CD14-positive monocyte (primary cell): Measurements from ENCODE around the gene KIF26B. TPM values are rescaled to one million over a fixed set of nuclear protein-coding genes. Genes with fewer than 3 reads are reported as not detected.

Source experiments
- DNase-seq, 3 donors: peaks; one replicate each; pipeline ENCODE4 v3.0.0-alpha.2; 2011 to 2022
- H2AFZ ChIP-seq: 2 replicates; pipeline ENCODE4 v1.6.0; 2012; ENCODE audit warnings: mild to moderate bottlenecking, low read depth, low read length, inconsistent platforms; ENCODE audit not compliant: insufficient read depth, poor library complexity, severe bottlenecking
- H3K27ac ChIP-seq, 2 donors: 1 replicate in 1 of 2; 2 replicates in 1 of 2; pipeline ENCODE4 v1.5.1; 2012 to 2013; ENCODE audit warnings: low read length in 2 of 2, control low read depth in 1 of 2, inconsistent platforms in 1 of 2, low read depth in 1 of 2, mild to moderate bottlenecking in 1 of 2
- H3K27me3 ChIP-seq, 2 donors: one replicate each; pipeline versions ENCODE4 v1.6.0 to v1.6.1; 2011 to 2013; ENCODE audit warnings: low read length in 2 of 2; ENCODE audit not compliant: control insufficient read depth in 2 of 2, insufficient read depth in 2 of 2
- H3K36me3 ChIP-seq, 2 donors: replicated peaks in 1 of 2; 1 replicate in 1 of 2; 2 replicates in 1 of 2; pipeline versions ENCODE4 v1.5.1 to v1.6.1; 2012 to 2013; ENCODE audit warnings: low read length in 2 of 2, control low read depth in 1 of 2, inconsistent platforms in 1 of 2, mild to moderate bottlenecking in 1 of 2; ENCODE audit not compliant: insufficient read depth in 2 of 2, control insufficient read depth in 1 of 2
- H3K4me1 ChIP-seq, 2 donors: 1 replicate in 1 of 2; 2 replicates in 1 of 2; pipeline versions ENCODE4 v1.5.1 to v1.6.1; 2012 to 2013; ENCODE audit warnings: low read length in 2 of 2, control low read depth in 1 of 2, inconsistent platforms in 1 of 2, mild to moderate bottlenecking in 1 of 2, moderate library complexity in 1 of 2; ENCODE audit not compliant: insufficient read depth in 2 of 2, control insufficient read depth in 1 of 2
- H3K4me2 ChIP-seq: replicated peaks from 2 replicates; pipeline ENCODE3; 2012; ENCODE audit warnings: low read length, moderate library complexity, mild to moderate bottlenecking; ENCODE audit not compliant: poor library complexity, severe bottlenecking; ENCODE audit errors: extremely low read depth
- H3K4me3 ChIP-seq, 3 experiments: fragments of 200-600 bp in 1 of 3; sonication (generic) in 1 of 3; replicated peaks in 1 of 3; 1 replicate in 2 of 3; 2 replicates in 1 of 3; pipeline ENCODE4 v1.5.1; 2011 to 2013; ENCODE audit warnings: low read length in 3 of 3, mild to moderate bottlenecking in 3 of 3, control low read depth in 2 of 3, low read depth in 2 of 3, inconsistent platforms in 1 of 3, moderate library complexity in 1 of 3
- H3K79me2 ChIP-seq: 2 replicates; pipeline ENCODE4 v1.6.0; 2012; ENCODE audit warnings: mild to moderate bottlenecking, control low read depth, inconsistent platforms, low read length, moderate library complexity; ENCODE audit not compliant: insufficient read depth
- H3K9ac ChIP-seq: 2 replicates; pipeline ENCODE4 v1.6.0; 2017; ENCODE audit warnings: low read length, mild to moderate bottlenecking; ENCODE audit not compliant: insufficient read depth, poor library complexity, severe bottlenecking
- H3K9me3 ChIP-seq, 2 donors: replicated peaks in 1 of 2; 1 replicate in 1 of 2; 2 replicates in 1 of 2; pipeline versions ENCODE4 v1.5.1 to v1.6.1; 2012 to 2013; ENCODE audit warnings: low read length in 2 of 2, control low read depth in 1 of 2; ENCODE audit not compliant: control insufficient read depth in 1 of 2, insufficient read depth in 1 of 2
- H4K20me1 ChIP-seq: 2 replicates; pipeline ENCODE4 v1.6.0; 2012; ENCODE audit warnings: mild to moderate bottlenecking, low read length, control low read depth, moderate library complexity; ENCODE audit not compliant: insufficient read depth
- H3K27ac Mint-ChIP-seq, 7 donors: one replicate each; pipeline ENCODE4 v1.8.0; 2020; ENCODE audit warnings: mild to moderate bottlenecking in 7 of 7, mixed read lengths in 7 of 7, moderate library complexity in 6 of 7, inconsistent platforms in 2 of 7
- H3K27me3 Mint-ChIP-seq, 3 donors: one replicate each; pipeline ENCODE4 v1.8.0; 2021 to 2022; ENCODE audit warnings: low read depth in 3 of 3, mild to moderate bottlenecking in 3 of 3, mixed read lengths in 3 of 3, moderate library complexity in 3 of 3, inconsistent platforms in 1 of 3
- H3K36me3 Mint-ChIP-seq, 2 donors: one replicate each; pipeline ENCODE4 v1.8.0; 2020; ENCODE audit warnings: mixed read lengths in 2 of 2, inconsistent platforms in 1 of 2, mild to moderate bottlenecking in 1 of 2
- H3K4me1 Mint-ChIP-seq: one replicate; pipeline ENCODE4 v1.8.0; 2020; ENCODE audit warnings: mild to moderate bottlenecking, mixed read lengths
- H3K4me3 Mint-ChIP-seq, 2 donors: one replicate each; pipeline ENCODE4 v1.8.0; 2020; ENCODE audit warnings: mild to moderate bottlenecking in 2 of 2, mixed read lengths in 2 of 2, moderate library complexity in 1 of 2
- H3K9me3 Mint-ChIP-seq, 7 donors: one replicate each; pipeline ENCODE4 v1.8.0; 2020 to 2022; ENCODE audit warnings: mixed read lengths in 7 of 7, mild to moderate bottlenecking in 6 of 7, moderate library complexity in 6 of 7, inconsistent platforms in 2 of 7
- WGBS: methylation state at CpG from one replicate; pipeline ENCODE4 v1.1.5; 2013; ENCODE audit warnings: missing lambda C conversion rate; ENCODE audit not compliant: insufficient coverage; 5-methylcytosine and 5-hydroxymethylcytosine counted together
- intact Hi-C, 2 donors: fragments of 100-400 bp; cut with micrococcal nuclease; formaldehyde crosslinking; loops; one replicate each; pipeline versions ENCODE4 v1.15.0 to v1.15.1; 2023
- polyA plus RNA-seq, 3 donors: library from polyadenylated mRNA; depleted of rRNA in 1 of 3; unstranded in 2 of 3; stranded (reverse) in 1 of 3; fragments of 300-500 nt in 2 of 3; fragments of >200 nt in 1 of 3; fragmentation: Illumina TruSeq in 2 of 3; gene quantifications; 1 replicate in 2 of 3; 2 replicates in 1 of 3; pipeline ENCODE4 v1.2.3, GENCODE V29; 2012 to 2021
- TF ChIP-seq, protein P1 (sequence below): fragments of 200-600 bp; IDR thresholded peaks from one replicate; pipeline ENCODE4 v1.8.0; 2022; ENCODE audit warnings: antibody characterized with exemption, mild to moderate bottlenecking

Gene KIF26B
- polyA plus RNA-seq, 3 donors = 0.01 to 0.05 TPM; not detected in 1

DNA sequence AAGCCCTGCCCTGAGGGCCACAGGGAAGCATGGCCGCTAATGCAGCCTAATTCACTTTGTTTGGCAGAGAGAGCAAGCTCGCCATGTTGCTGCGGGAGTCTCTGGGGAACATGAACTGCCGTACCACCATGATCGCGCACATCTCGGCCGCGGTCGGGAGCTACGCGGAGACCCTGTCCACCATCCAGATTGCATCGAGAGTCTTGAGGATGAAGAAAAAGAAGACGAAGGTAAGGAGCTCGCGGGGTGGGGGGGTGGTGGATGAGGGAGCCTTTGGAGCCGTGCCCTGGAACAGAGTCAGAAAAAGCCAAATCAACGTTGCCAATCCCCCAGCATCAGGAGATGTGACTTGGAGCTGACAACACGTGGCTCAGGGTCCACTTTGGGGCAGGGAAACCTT is 529.4 kb downstream of the KIF26B start:
- intact Hi-C loops = no loop called here
- H3K4me1 ChIP-seq = peaks cover 24 to 35% of the 10 kb centered on the region in 2 donors
- H3K9me3 Mint-ChIP-seq = peaks cover 0 to 7% (median 2%) of the 10 kb centered on the region in 7 donors
- peaks cover 0 to 9% of the 10 kb centered on the region in 2 donors for H3K27me3 ChIP-seq
- H3K79me2 ChIP-seq = no peaks in the 10 kb centered on the region
- no peak overlapping the region for H3K9ac ChIP-seq
- no peaks in the 10 kb centered on the region for H4K20me1 ChIP-seq
- H3K27ac ChIP-seq = no peak overlapping the region
- no peak overlapping the region for H2AFZ ChIP-seq
- peaks cover 15 to 21% (median 16%) of the 10 kb centered on the region in 3 donors for H3K27me3 Mint-ChIP-seq
- DNase-seq = no peak
- peaks cover 2 to 3% of the 10 kb centered on the region in 2 donors for H3K36me3 Mint-ChIP-seq
- TF ChIP-seq, protein P1, sequence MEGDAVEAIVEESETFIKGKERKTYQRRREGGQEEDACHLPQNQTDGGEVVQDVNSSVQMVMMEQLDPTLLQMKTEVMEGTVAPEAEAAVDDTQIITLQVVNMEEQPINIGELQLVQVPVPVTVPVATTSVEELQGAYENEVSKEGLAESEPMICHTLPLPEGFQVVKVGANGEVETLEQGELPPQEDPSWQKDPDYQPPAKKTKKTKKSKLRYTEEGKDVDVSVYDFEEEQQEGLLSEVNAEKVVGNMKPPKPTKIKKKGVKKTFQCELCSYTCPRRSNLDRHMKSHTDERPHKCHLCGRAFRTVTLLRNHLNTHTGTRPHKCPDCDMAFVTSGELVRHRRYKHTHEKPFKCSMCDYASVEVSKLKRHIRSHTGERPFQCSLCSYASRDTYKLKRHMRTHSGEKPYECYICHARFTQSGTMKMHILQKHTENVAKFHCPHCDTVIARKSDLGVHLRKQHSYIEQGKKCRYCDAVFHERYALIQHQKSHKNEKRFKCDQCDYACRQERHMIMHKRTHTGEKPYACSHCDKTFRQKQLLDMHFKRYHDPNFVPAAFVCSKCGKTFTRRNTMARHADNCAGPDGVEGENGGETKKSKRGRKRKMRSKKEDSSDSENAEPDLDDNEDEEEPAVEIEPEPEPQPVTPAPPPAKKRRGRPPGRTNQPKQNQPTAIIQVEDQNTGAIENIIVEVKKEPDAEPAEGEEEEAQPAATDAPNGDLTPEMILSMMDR = no peak
- H3K4me3 ChIP-seq = no peak overlapping the region
- no peaks in the 10 kb centered on the region for H3K36me3 ChIP-seq
- H3K4me2 ChIP-seq = no peak overlapping the region
- H3K4me3 Mint-ChIP-seq = no peak overlapping the region
- no peaks in the 10 kb centered on the region for H3K9me3 ChIP-seq
- peaks cover 26% of the 10 kb centered on the region for H3K4me1 Mint-ChIP-seq
- 97% methylated on average over 19 of the region's 19 CpGs for WGBS
- H3K27ac Mint-ChIP-seq = no peak overlapping the region

DNA sequence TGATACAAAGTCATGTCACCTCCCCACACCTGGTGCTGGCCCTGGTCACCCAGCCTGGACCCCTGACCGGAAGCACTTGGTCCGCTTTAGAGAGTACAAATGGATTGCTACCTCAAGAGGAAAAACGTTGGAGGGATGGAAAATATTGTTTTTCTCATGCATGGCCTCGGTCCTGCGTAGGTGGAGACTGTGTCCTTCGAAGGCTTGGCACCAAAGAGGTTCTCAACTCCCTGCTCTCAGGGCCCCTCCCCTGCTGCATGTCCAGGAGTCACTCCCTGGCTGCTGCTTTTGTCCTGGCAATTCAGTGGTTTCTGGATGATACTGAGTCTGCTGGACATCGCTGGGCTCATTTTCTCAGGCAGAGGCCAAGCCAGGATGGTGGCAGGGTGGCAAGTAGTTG is 529.8 kb downstream of the KIF26B start:
- peaks cover 0 to 11% of the 10 kb centered on the region in 2 donors for H3K27me3 ChIP-seq
- intact Hi-C loops = no loop called here
- TF ChIP-seq, protein P1 = no peak
- H3K27ac ChIP-seq = no peak overlapping the region
- no peaks in the 10 kb centered on the region for H3K9me3 ChIP-seq
- peaks cover 23 to 31% of the 10 kb centered on the region in 2 donors for H3K4me1 ChIP-seq
- peaks cover 2 to 3% of the 10 kb centered on the region in 2 donors for H3K36me3 Mint-ChIP-seq
- no peak overlapping the region for H3K4me3 Mint-ChIP-seq
- WGBS = 100% methylated on average over 2 of the region's 7 CpGs
- H2AFZ ChIP-seq = no peak overlapping the region
- peaks cover 23% of the 10 kb centered on the region for H3K4me1 Mint-ChIP-seq
- no peak overlapping the region for H3K4me2 ChIP-seq
- H3K36me3 ChIP-seq = no peaks in the 10 kb centered on the region
- H3K79me2 ChIP-seq = no peaks in the 10 kb centered on the region
- peaks cover 16 to 25% (median 17%) of the 10 kb centered on the region in 3 donors for H3K27me3 Mint-ChIP-seq
- no peak overlapping the region for H3K9ac ChIP-seq
- H3K4me3 ChIP-seq = no peak overlapping the region
- no peaks in the 10 kb centered on the region for H4K20me1 ChIP-seq
- no peak overlapping the region for H3K27ac Mint-ChIP-seq
- H3K9me3 Mint-ChIP-seq = peaks cover 0 to 7% (median 2%) of the 10 kb centered on the region in 7 donors
- DNase-seq = no peak
